Measurements from ENCODE around the gene EML6. TPM values are rescaled to one million over a fixed set of nuclear protein-coding genes. Genes with fewer than 3 reads are reported as not detected.

The EML6 gene
- total and polyA plus RNA-seq, 2 of the 13 experiments (the other 11 are each of a cell fraction or from before 2014, with no cell fraction given), result 17.2 to 32.4 TPM

DNA sequence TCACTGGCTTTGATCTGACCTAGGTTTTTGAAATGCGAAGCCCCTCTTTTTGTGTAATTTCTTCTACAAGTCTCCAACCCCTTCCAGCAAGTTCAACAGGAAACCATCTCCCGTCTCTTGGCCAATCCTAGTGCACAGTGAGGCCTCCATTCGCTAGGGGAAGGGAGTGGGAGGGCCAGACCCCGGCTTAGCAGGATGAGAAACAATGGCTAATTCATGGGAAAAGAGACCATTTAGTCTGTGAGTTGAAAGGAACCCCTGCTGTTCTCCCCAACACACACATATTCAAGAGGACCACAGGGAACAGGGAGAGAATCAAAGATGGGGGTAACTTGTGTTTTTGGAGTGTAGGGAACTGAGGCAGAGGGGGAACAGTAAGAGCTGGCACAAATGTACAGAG lies 243.8 kb downstream of the EML6 start:
- Histone ChIP-seq H3K4me3 (replicated peaks in 1 of 3; ENCODE audit: insufficient read depth in 1 of 3, low read depth in 2 of 3, low read length in 3 of 3) (no peak overlapping the region), H3K9me3 (ENCODE audit: low read length) (no peaks in the 10 kb centered on the region), H3K4me2 (ENCODE audit: low read depth, low read length) (no peak overlapping the region), H3K36me3 (replicated peaks in 1 of 2; ENCODE audit: control insufficient read depth in 1 of 2, insufficient read depth in 2 of 2, low read length in 2 of 2) (peaks cover 3 to 32% of the 10 kb centered on the region in 2 experiments; a peak in 3 of 5 replicates), H2AFZ (ENCODE audit: low read length) (no peak overlapping the region), H3K27me3 (ENCODE audit: control insufficient read depth in 1 of 2, insufficient read depth in 2 of 2, low read length in 2 of 2) (no peaks in the 10 kb centered on the region), H3K27ac (ENCODE audit: extremely low read length, insufficient read depth, low read length) (no peak overlapping the region), H3K79me2 (ENCODE audit: insufficient read depth, low read length) (no peaks in the 10 kb centered on the region), H3K4me1 (ENCODE audit: insufficient read depth, low read length) (0 out of 2 replicates have a peak, but pooled peaks cover 5% of the 10 kb centered on the region), H3K9ac (ENCODE audit: insufficient read depth, low read depth, low read length) (no peak overlapping the region), H4K20me1 (ENCODE audit: insufficient read depth, low read length) (no peaks in the 10 kb centered on the region)
- no peak for TF ChIP-seq MAF1 (CRISPR knock-in tag; IDR thresholded peaks at IDR 0.05; ENCODE audit: borderline replicate concordance)
- TF ChIP-seq NFKB2 (CRISPR knock-in tag; IDR thresholded peaks at IDR 0.05; ENCODE audit: borderline replicate concordance), result no peak
- TF ChIP-seq NFATC3 (CRISPR knock-in tag; IDR thresholded peaks at IDR 0.05), result no peak
- DNase-seq (ENCODE audit: low spot score), result no peak
- ATAC-seq, result no peak
- intact Hi-C loops (cut with micrococcal nuclease; ENCODE audit: unreplicated experiment) (no loop called here), in situ Hi-C loops (cut with HindIII; ENCODE audit: extremely low pct_ligation_motif_present, low pct_unique_long_range_greater_than_20kb) (no loop called here)
- ChIA-PET POLR2A (no interaction called here), CTCF (ENCODE audit: low intra/inter-chr PET ratio, low total read pairs) (no interaction called here)
- BruUV-seq (replicated peaks), result no TSS peak
- FAIRE-seq, result no peak
- 91% methylated on average over 4 of the region's 4 CpGs for WGBS (ENCODE audit: low lambda C conversion rate)

DNA sequence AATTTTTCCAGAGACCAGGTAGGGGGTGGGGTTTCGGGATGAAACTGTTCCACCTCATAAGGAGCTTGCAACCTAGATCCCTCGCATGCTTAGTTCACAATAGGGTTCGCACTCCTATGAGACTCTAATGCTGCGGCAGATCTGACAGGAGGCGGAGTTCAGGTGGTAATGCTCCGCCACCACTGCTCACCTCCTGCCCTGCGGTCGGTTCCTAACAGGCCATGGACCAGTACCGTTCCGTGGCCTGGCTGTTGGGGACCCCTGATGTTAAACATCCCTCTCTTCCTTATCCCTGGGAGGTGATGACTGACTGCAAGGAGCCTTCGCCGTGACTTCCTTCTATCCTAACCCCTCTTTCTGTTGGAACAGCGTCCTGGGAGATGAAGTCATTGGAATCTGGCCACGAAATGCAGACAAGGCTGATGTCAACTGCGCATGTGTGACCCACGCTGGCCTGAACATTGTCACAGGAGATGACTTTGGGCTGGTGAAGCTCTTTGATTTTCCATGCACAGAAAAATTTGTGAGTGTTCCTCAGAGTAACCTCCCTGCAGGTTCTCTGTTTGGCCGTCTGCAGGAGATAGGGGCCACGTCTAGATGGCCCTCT lies 244.4 kb downstream of the EML6 start:
- in situ Hi-C loops (cut with HindIII; ENCODE audit: extremely low pct_ligation_motif_present, low pct_unique_long_range_greater_than_20kb), result no loop called here

More for the DNA sequence above, 244.4 kb downstream of the EML6 start:
- no peaks in the 10 kb centered on the region for H3K79me2 ChIP-seq (ENCODE audit: insufficient read depth, low read length)
- FAIRE-seq, result no peak
- 0 out of 2 replicates have a peak, but pooled peaks cover 5% of the 10 kb centered on the region for H3K4me1 ChIP-seq (ENCODE audit: insufficient read depth, low read length)
- H3K9me3 ChIP-seq (ENCODE audit: low read length), result no peaks in the 10 kb centered on the region
- H3K36me3 ChIP-seq (replicated peaks in 1 of 2; ENCODE audit: control insufficient read depth in 1 of 2, insufficient read depth in 2 of 2, low read length in 2 of 2), result peaks cover 3 to 34% of the 10 kb centered on the region in 2 experiments; a peak in 3 of 5 replicates
- H3K27me3 ChIP-seq (ENCODE audit: control insufficient read depth in 1 of 2, insufficient read depth in 2 of 2, low read length in 2 of 2), result no peaks in the 10 kb centered on the region
- ATAC-seq, result peak; percentile 8
- H3K4me2 ChIP-seq (ENCODE audit: low read depth, low read length), result no peak overlapping the region
- ChIA-PET POLR2A (no interaction called here), CTCF (ENCODE audit: low intra/inter-chr PET ratio, low total read pairs) (no interaction called here)
- no peak overlapping the region for H3K27ac ChIP-seq (ENCODE audit: extremely low read length, insufficient read depth, low read length)
- H4K20me1 ChIP-seq (ENCODE audit: insufficient read depth, low read length), result no peaks in the 10 kb centered on the region
- no peak for DNase-seq (ENCODE audit: low spot score)
- intact Hi-C loops (cut with micrococcal nuclease; ENCODE audit: unreplicated experiment), result no loop called here
- H3K4me3 ChIP-seq (replicated peaks in 1 of 3; ENCODE audit: insufficient read depth in 1 of 3, low read depth in 2 of 3, low read length in 3 of 3), result no peak overlapping the region
- TF ChIP-seq POLR2A (IDR thresholded peaks at IDR 0.05; ENCODE audit: insufficient read depth in 1 of 2, low read depth in 2 of 2, low read length in 2 of 2) (peak in 1 of 2 experiments; percentile 16; a peak in 1 of 4 replicates), ZBTB42 (CRISPR knock-in tag; IDR thresholded peaks at IDR 0.05) (no peak)
- no TSS peak for BruUV-seq (replicated peaks)
- no peak overlapping the region for H2AFZ ChIP-seq (ENCODE audit: low read length)
- WGBS (ENCODE audit: low lambda C conversion rate), result 91% methylated on average over 18 of the region's 18 CpGs
- H3K9ac ChIP-seq (ENCODE audit: insufficient read depth, low read depth, low read length), result no peak overlapping the region
